ENCODE data around the gene RGS11. TPM values are rescaled to one million over a fixed set of nuclear protein-coding genes. Genes with fewer than 3 reads are reported as not detected.

RGS11 gene
- polyA plus RNA-seq, 1 experiment = 0.33 TPM

DNA sequence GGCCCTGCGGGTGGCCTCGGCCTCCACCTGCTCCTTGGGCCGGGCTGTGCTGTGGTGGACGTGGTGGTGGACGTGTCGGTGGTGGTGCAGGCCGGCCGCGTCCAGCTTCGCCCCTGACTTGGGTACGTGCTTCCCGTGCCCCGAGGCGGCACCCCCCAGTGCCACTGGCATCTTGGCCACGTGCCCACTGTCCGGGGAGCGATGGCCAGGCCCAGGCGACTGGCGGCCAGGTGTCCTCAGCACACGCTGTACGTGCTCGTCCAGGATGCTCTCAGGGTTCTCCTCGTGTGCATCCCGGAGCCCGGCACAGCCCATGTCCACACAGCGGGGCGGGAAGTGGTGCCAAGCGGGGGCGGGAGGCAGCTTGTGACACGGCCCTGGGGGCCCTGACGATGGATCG is 22.1 kb upstream of the RGS11 start:
- Histone ChIP-seq H3K4me3 (ENCODE audit: low read depth, low read length) (no peak overlapping the region), H3K9me3 (ENCODE audit: control insufficient read depth, insufficient read depth, low read length) (no peaks in the 10 kb centered on the region; the same call in 1 of the 2 replicates), H3K27ac (ENCODE audit: low read depth, low read length) (no peak overlapping the region), H3K27me3 (ENCODE audit: control insufficient read depth, insufficient read depth, low read length) (no peaks in the 10 kb centered on the region)
- POLR2A ChIA-PET = no interaction called here
- DNase-seq (ENCODE audit: low read depth, low spot score) = no peak
- CTCF ChIA-PET = no interaction called here
- TF ChIP-seq, protein P1, sequence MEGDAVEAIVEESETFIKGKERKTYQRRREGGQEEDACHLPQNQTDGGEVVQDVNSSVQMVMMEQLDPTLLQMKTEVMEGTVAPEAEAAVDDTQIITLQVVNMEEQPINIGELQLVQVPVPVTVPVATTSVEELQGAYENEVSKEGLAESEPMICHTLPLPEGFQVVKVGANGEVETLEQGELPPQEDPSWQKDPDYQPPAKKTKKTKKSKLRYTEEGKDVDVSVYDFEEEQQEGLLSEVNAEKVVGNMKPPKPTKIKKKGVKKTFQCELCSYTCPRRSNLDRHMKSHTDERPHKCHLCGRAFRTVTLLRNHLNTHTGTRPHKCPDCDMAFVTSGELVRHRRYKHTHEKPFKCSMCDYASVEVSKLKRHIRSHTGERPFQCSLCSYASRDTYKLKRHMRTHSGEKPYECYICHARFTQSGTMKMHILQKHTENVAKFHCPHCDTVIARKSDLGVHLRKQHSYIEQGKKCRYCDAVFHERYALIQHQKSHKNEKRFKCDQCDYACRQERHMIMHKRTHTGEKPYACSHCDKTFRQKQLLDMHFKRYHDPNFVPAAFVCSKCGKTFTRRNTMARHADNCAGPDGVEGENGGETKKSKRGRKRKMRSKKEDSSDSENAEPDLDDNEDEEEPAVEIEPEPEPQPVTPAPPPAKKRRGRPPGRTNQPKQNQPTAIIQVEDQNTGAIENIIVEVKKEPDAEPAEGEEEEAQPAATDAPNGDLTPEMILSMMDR (IDR thresholded peaks at IDR 0.05; ENCODE audit: low read depth, low read length) = no peak

DNA sequence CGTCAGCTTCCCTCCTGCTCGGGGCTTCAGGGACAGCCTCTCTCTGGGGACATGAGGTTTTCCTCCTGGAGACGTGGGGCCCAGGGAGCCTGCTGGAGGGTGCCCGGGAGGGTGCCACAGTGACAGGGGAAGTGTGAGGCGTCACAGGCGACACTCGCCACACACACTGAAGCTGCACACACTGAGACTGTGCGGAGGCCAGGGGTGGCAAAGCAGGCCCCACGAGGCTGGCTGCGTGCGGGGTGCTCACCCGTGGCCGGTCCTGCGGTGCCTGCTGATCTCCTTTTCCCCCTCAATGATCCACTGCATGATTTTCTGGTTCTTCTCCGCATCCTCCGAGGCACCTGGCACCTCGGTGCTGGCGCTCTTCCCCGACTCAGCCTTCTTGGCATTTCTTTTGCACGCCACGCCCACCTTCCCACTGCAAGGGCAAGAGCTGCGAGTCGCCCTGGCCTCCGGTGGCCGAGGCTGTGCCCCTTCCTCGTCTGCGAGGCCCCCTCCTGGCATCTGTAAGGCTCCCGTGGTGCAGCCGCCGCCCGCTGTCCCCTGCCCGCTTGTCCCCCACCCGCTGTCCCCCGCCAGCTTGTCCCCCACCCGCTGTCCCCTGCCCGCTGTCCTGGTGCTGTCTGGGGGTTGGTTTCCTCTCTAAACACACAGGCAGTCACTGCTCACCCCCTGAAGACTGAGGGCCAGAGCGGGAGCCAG is 21.2 kb upstream of the RGS11 start:
- ChIA-PET POLR2A (no interaction called here), CTCF (no interaction called here)
- DNase-seq (ENCODE audit: low read depth, low spot score) = no peak
- H3K27me3 ChIP-seq (ENCODE audit: control insufficient read depth, insufficient read depth, low read length) = no peaks in the 10 kb centered on the region
- no peak overlapping the region for H3K4me3 ChIP-seq (ENCODE audit: low read depth, low read length)
- no peak overlapping the region for H3K27ac ChIP-seq (ENCODE audit: low read depth, low read length)
- no peaks in the 10 kb centered on the region; the same call in 1 of the 2 replicates for H3K9me3 ChIP-seq (ENCODE audit: control insufficient read depth, insufficient read depth, low read length)
- TF ChIP-seq, protein P1 (IDR thresholded peaks at IDR 0.05; ENCODE audit: low read depth, low read length) = no peak

DNA sequence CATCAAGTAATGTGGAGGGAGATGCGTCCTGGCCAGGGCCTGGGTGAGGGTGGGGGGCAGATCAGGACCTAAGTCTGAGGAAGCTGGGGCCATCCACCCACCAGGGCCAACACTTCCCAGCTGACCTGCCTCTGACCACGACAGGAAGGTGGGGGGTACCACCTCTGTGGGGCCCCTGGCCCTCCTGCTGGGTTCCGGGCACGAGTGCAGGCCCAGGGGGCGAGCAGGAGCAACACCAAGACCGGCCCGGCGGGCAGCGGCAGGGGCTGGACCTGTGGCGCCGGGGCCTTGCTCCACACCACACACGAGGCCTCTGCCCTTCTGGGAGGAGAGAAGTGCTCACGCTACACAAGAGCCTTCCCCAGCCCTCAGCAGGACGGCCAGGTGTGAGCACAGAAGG is 20.5 kb upstream of the RGS11 start:
- POLR2A ChIA-PET = no interaction called here
- CTCF ChIA-PET = no interaction called here

DNA sequence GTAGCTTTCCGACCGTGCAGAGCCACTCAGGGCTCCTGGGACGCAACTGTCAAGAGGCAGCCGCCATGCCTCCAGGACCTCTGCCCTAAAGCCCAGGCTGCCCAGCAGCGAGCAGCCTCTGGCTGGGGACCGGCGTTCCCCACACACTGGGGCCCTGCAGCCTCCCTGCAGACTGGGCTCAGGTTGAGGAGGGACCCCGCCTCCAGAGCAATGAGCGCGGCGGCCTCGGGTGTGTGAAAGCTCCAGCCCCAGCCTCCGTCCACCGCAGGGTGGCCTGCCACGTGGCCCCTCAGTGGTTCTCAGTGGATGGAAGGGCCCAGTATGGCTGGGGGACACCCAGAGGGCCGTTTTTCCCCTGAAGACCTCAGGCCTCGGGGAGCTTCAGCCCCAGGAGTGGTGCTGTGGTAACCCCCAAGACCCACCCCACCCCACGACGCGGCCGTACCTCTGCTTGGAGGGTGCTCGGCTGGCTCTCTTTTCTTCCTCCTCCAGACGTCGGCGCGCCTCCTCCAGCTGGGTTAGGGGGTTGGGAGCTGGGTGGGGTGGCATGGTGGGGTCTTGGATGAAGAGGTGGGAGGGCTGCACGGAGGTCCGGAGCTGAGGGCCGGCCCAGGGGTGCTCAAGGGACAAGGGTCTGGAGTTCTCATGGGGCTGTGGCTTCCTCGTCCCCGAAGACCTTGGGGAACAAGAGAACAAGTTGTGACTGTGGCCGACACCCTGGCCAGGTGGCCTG is 17.5 kb upstream of the RGS11 start:
- POLR2A ChIA-PET = no interaction called here
- no peaks in the 10 kb centered on the region for H3K27me3 ChIP-seq (ENCODE audit: control insufficient read depth, insufficient read depth, low read length)
- TF ChIP-seq, protein P1 (IDR thresholded peaks at IDR 0.05; ENCODE audit: low read depth, low read length) = no peak
- H3K27ac ChIP-seq (ENCODE audit: low read depth, low read length) = no peak overlapping the region
- no peak for DNase-seq (ENCODE audit: low read depth, low spot score)
- no peak overlapping the region for H3K4me3 ChIP-seq (ENCODE audit: low read depth, low read length)
- no peaks in the 10 kb centered on the region for H3K9me3 ChIP-seq (ENCODE audit: control insufficient read depth, insufficient read depth, low read length)
- CTCF ChIA-PET = no interaction called here

More for the DNA sequence above, 20.5 kb upstream of the RGS11 start:
- Histone ChIP-seq H3K4me3 (ENCODE audit: low read depth, low read length) (no peak overlapping the region), H3K27ac (ENCODE audit: low read depth, low read length) (no peak overlapping the region), H3K27me3 (ENCODE audit: control insufficient read depth, insufficient read depth, low read length) (no peaks in the 10 kb centered on the region), H3K9me3 (ENCODE audit: control insufficient read depth, insufficient read depth, low read length) (no peaks in the 10 kb centered on the region)
- TF ChIP-seq, protein P1 (IDR thresholded peaks at IDR 0.05; ENCODE audit: low read depth, low read length) = no peak
- no peak for DNase-seq (ENCODE audit: low read depth, low spot score)

DNA sequence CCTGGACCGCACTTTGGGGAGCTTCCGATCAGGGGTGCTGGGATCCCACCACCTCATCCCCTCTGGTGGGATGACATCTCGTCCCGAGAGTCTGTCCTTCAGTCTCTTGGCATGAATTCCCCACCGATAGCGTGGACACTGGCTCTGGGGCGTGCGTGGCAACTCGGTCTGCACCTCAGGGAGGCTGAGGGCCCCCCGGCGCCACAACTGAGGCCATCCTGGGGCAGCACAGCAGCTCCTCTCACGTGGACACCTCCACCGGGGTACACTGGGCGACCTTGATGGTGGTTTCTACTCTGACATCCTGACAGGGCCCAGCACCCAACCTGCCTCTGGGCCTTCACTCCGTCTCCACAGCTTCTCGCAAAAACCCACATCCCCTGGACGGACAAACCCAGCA is 15.8 kb upstream of the RGS11 start:
- POLR2A ChIA-PET = no interaction called here
- H3K27me3 ChIP-seq (ENCODE audit: control insufficient read depth, insufficient read depth, low read length) = no peaks in the 10 kb centered on the region
- CTCF ChIA-PET = no interaction called here
- peaks cover 3% of the 10 kb centered on the region for H3K9me3 ChIP-seq (ENCODE audit: control insufficient read depth, insufficient read depth, low read length)
- no peak overlapping the region for H3K27ac ChIP-seq (ENCODE audit: low read depth, low read length)
- H3K4me3 ChIP-seq (ENCODE audit: low read depth, low read length) = no peak overlapping the region
- TF ChIP-seq, protein P1 (IDR thresholded peaks at IDR 0.05; ENCODE audit: low read depth, low read length) = no peak
- no peak for DNase-seq (ENCODE audit: low read depth, low spot score)
